Measurements from ENCODE around the gene IFNA14.
"Not testable (repeated sequence)": the region's sequence is repeated elsewhere in the genome, so short reads cannot be mapped to it uniquely, and the experiment has no call there.

Gene IFNA14

DNA sequence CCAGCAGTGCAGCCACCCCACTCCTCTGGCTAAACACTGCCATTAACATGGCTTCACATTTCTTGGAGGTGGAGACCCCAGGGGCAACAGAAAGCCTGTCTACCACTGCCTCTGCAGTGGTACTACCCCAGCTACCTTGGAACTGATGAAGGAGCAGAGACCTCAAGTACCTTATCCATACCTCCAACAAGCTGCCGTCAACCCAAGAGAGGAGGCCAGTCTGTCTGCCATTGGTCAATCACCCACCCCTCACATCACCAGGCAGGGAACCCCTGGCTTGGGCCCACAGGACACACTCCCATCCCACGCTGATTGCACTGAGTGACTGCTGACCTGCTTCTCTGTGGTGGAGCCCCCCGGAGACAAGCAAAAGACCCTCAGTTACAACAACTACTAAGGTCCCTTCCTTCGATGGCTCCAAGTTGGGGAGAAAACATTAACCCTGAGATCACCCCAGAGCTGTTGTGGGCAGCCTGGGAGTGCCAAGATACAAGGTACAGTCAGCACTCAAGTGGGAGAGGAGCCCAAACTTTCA is 5.6 kb downstream of the IFNA14 start:
- Histone ChIP-seq H3K36me3 (no peaks in the 10 kb centered on the region), H3K27ac (no peak overlapping the region), H3K27me3 (no peaks in the 10 kb centered on the region), H3K4me3 (no peak overlapping the region), H3K9me3 (no peaks in the 10 kb centered on the region), H3K4me1 (no peaks in the 10 kb centered on the region)
- DNase-seq: no peak
- TF ChIP-seq, protein P1, sequence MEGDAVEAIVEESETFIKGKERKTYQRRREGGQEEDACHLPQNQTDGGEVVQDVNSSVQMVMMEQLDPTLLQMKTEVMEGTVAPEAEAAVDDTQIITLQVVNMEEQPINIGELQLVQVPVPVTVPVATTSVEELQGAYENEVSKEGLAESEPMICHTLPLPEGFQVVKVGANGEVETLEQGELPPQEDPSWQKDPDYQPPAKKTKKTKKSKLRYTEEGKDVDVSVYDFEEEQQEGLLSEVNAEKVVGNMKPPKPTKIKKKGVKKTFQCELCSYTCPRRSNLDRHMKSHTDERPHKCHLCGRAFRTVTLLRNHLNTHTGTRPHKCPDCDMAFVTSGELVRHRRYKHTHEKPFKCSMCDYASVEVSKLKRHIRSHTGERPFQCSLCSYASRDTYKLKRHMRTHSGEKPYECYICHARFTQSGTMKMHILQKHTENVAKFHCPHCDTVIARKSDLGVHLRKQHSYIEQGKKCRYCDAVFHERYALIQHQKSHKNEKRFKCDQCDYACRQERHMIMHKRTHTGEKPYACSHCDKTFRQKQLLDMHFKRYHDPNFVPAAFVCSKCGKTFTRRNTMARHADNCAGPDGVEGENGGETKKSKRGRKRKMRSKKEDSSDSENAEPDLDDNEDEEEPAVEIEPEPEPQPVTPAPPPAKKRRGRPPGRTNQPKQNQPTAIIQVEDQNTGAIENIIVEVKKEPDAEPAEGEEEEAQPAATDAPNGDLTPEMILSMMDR (IDR thresholded peaks at IDR 0.05): no peak
- intact Hi-C loops (cut with DNase I; ENCODE audit: low total_unique reads): no loop called here

DNA sequence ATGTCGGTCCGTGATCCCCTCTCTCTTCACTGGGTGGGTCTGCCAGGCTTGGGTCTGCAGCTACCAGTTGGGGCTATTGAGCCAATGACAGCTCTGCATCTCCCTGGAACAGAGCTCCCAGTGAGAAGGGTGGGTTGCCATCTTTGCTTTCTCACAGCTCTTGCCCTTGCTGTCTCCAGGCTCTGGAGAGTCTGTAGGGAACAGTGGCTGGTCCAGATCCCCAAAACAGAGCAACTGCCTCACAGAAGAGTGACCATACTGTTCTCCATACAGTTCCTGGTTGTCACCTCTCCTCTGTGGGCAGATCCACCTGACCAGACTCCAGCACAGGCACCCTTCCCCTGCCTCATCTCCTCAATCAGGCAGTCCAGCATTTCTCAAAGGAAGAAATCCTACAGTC is 6.5 kb downstream of the IFNA14 start:
- TF ChIP-seq, protein P1 (IDR thresholded peaks at IDR 0.05): no peak
- DNase-seq: no peak
- Histone ChIP-seq H3K9me3 (no peaks in the 10 kb centered on the region), H3K4me1 (no peaks in the 10 kb centered on the region), H3K27me3 (no peaks in the 10 kb centered on the region), H3K36me3 (no peaks in the 10 kb centered on the region), H3K4me3 (no peak overlapping the region), H3K27ac (no peak overlapping the region)
- intact Hi-C loops (cut with DNase I; ENCODE audit: low total_unique reads): no loop called here

DNA sequence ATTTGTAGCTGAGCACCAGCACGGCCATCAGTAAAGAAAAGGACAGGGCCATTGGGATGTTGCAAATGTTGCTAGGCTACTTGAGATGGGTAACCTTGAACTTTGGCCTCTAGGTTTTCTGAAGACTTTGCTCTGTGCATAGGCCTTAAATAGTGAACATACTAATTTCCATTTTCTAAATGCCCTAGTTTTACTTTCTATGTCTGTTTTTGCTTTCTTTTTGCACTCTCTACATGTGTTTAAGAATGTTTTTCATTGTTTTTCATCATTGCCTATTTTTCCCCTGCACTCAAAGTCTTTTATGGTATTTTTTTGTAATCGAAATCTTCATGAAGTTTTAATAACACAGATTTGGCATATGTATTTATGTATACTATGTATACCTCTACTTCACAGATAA is 11.7 kb downstream of the IFNA14 start, which contains the start of gene IFNA17:
IFNA17 (minus strand) TSS at position 101 of the 400 bp plus-strand sequence; CDS start at position 52, 49 bp downstream.
- DNase-seq: no peak
- intact Hi-C loops (cut with DNase I; ENCODE audit: low total_unique reads): no loop called here
- TF ChIP-seq, protein P1 (IDR thresholded peaks at IDR 0.05): no peak
- Histone ChIP-seq H3K27me3 (no peaks in the 10 kb centered on the region), H3K27ac (no peak within 1 kb of the TSS), H3K4me1 (no peaks in the 10 kb centered on the region), H3K9me3 (no peaks in the 10 kb centered on the region), H3K36me3 (no peaks in the 10 kb centered on the region), H3K4me3 (no peak within 1 kb of the TSS)

DNA sequence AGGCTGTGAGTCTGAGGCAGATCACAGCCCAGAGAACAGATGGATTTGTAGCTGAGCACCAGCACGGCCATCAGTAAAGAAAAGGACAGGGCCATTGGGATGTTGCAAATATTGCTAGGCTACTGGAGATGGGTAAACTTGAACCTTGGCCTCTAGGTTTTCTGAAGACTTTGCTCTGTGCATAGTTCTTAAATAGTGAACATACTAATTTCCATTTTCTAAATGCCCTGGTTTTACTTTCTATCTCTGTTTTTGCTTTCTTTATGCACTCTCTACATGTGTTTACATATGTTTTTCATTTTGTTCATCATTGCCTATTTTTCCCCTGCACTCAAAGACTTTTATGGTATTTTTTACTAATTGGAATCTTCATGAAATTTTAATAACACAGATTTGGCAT is 22.6 kb downstream of the IFNA14 start, which contains the start of gene IFNA16:
IFNA16 (minus strand) TSS at position 101 of the 400 bp plus-strand sequence; CDS start at position 95, 6 bp downstream.
- DNase-seq; H3K4me3 ChIP-seq; H3K36me3 ChIP-seq; H3K4me1 ChIP-seq; H3K9me3 ChIP-seq; H3K27ac ChIP-seq; H3K27me3 ChIP-seq; intact Hi-C loops (cut with DNase I; ENCODE audit: low total_unique reads): not testable (repeated sequence)

DNA sequence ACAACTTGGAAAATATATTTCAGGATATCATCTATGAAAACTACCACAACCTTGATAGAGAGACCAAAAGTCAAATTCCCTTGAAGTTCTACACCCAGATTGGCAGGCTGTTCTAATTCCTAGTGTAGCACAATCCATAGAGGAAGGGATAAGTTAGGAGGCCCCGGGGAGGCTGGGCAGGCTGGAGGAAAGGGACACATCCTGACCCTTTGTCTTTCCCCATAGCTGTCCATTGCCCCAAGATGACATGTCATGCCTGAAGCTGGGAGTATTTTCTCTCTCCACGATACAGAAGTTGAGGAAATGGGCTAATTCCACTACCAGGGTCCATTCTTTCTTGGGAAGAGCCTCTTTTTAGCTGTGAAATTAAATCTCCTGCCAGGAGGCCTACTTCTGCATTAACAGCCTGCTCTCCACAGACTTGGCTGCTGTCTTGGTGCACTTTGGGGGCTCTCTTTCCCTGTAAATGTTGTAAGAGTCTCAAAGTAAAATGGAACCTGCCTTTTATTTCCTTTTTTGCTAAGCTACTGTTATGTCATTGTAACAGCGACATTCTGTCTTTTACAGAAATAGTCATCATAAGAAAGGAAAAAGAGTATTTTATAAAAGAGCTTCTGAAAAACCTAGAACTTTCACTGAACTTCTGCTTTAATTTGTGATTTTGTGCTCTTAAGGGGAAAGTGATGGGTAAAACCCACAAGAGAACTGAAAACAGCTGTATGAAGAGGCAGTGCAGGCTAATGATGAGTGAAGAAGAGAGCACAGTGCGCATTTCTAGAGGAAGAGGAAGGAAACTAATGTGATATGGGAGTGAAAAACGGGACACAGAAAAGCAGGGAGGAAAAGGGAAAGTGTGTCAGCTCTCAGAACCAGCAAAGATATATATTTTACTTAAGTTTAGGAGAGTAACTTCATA is 26.1 kb downstream of the IFNA14 start:
- H3K9me3 ChIP-seq; H3K36me3 ChIP-seq; H3K4me1 ChIP-seq; DNase-seq; H3K27ac ChIP-seq; H3K4me3 ChIP-seq; intact Hi-C loops (cut with DNase I; ENCODE audit: low total_unique reads); H3K27me3 ChIP-seq: not testable (repeated sequence)

DNA sequence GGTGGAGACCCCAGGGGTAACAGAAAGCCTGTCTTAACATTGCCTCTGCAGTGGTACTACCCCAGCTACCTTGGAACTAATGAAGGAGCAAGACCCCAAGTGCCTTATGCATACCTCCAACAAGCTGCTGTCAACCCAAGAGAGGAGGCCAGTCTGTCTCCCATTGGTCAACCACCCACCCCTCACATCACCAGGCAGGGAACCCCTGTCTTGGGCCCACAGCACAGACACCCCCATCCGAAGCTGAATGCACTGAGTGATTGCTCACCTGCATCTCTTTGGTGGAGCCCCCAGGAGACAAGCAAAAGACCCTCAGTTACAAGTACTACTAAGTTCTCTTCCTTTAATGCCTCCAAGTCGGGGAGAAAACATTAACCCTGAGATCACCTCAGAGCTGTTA is 27.6 kb downstream of the IFNA14 start:
- H3K27ac ChIP-seq; DNase-seq; H3K4me1 ChIP-seq; H3K36me3 ChIP-seq; H3K4me3 ChIP-seq; H3K9me3 ChIP-seq; intact Hi-C loops (cut with DNase I; ENCODE audit: low total_unique reads); H3K27me3 ChIP-seq: not testable (repeated sequence)

DNA sequence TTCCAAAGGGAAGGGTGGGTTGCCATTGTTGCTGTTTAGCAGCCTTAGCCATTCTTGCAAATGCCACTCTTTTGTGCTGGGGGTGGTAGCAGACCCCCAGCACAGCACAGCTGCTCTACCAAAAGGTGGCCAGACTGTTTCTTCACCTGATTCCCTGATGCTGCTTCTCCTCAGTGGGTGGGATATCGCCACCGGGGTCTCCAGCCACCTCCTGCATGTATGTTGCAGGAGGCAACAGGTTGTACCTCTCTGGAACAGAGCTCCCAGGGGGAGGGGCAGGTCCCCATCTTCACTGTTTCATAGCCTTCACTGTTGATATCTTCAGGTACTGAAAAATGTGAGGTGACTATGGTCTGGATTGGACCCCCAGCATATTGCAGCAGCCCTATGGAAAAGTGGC is 29.0 kb downstream of the IFNA14 start:
- H3K36me3 ChIP-seq; intact Hi-C loops (cut with DNase I; ENCODE audit: low total_unique reads); H3K27me3 ChIP-seq; H3K4me3 ChIP-seq; H3K27ac ChIP-seq; H3K9me3 ChIP-seq; H3K4me1 ChIP-seq; DNase-seq: not testable (repeated sequence)
